H1 (cell line): ENCODE data around the gene CPNE8. TPM values are rescaled to one million over a fixed set of nuclear protein-coding genes. Genes with fewer than 3 reads are reported as not detected.

ENCODE experiments used
- CTCF ChIA-PET: fragments of 300-600 bp; sonication (Branson Sonifier 250); formaldehyde crosslinking; loops from one replicate; lab custom pipeline; 2021; ENCODE audit not compliant: partially characterized antibody; lab: Charles Lee
- POLR2A ChIA-PET: fragments of 300-600 bp; sonication (Branson Sonifier 250); formaldehyde crosslinking; loops from one replicate; lab custom pipeline; 2021; ENCODE audit warnings: inconsistent platforms; ENCODE audit not compliant: partially characterized antibody; lab: Charles Lee
- DNase-seq, 2 experiments: peaks; one replicate each; pipeline versions ENCODE4 v3.0.0 to v3.0.0-alpha.2; 2010 to 2022; ENCODE audit warnings: low spot score in 2 of 2, low read depth in 1 of 2, mixed read lengths in 1 of 2
- FAIRE-seq: peaks from 2 replicates; lab custom pipeline; 2011; peaks lifted over from hg19 to GRCh38; lab: Jason Lieb, UNC
- H2AFZ ChIP-seq: 2 replicates; pipeline ENCODE4 v1.8.1; 2012; ENCODE audit warnings: low read length, inconsistent platforms
- H2AK5ac ChIP-seq: 2 replicates; pipeline ENCODE4 v1.6.1; 2013; ENCODE audit warnings: low read depth, low read length
- H2BK120ac ChIP-seq: replicated peaks from 2 replicates; pipeline ENCODE3; 2013; ENCODE audit warnings: low read depth, low read length, inconsistent platforms
- H2BK12ac ChIP-seq: 2 replicates; pipeline ENCODE4 v1.6.1; 2013; ENCODE audit warnings: low read depth, low read length
- H2BK15ac ChIP-seq: 2 replicates; pipeline ENCODE4 v1.6.1; 2013; ENCODE audit warnings: low read length
- H2BK20ac ChIP-seq: 2 replicates; pipeline ENCODE4 v1.6.1; 2013; ENCODE audit warnings: low read length
- H2BK5ac ChIP-seq: 2 replicates; pipeline ENCODE4 v1.6.1; 2013; ENCODE audit warnings: low read depth, low read length
- H3K14ac ChIP-seq: 2 replicates; pipeline ENCODE4 v1.6.1; 2013; ENCODE audit warnings: inconsistent platforms; ENCODE audit not compliant: insufficient read length
- H3K18ac ChIP-seq: 2 replicates; pipeline ENCODE4 v1.6.1; 2013; ENCODE audit warnings: low read length; ENCODE audit errors: extremely low read depth
- H3K23ac ChIP-seq: 2 replicates; pipeline ENCODE4 v1.6.1; 2013; ENCODE audit warnings: inconsistent platforms; ENCODE audit not compliant: insufficient read length
- H3K23me2 ChIP-seq: 2 replicates; pipeline ENCODE4 v1.6.1; 2013; ENCODE audit warnings: low read depth, low read length
- H3K27ac ChIP-seq: 2 replicates; pipeline ENCODE4 v1.6.1; 2011; ENCODE audit warnings: low read depth, low read length, inconsistent platforms
- H3K27me3 ChIP-seq, 4 experiments: replicated peaks in 1 of 4; 1 replicate in 1 of 4; 2 replicates in 3 of 4; pipeline versions ENCODE4 v1.6.1 to v1.8.1; 2011 to 2013; ENCODE audit warnings: low read length in 3 of 4, mild to moderate bottlenecking in 3 of 4, inconsistent platforms in 2 of 4, mixed read lengths in 2 of 4, moderate library complexity in 1 of 4; ENCODE audit not compliant: control insufficient read depth in 3 of 4, insufficient read depth in 3 of 4; ENCODE audit errors: extremely low read depth in 1 of 4
- H3K36me3 ChIP-seq, 4 experiments: 2 replicates each; pipeline versions ENCODE4 v1.6.1 to v1.8.1; 2011 to 2013; ENCODE audit warnings: mild to moderate bottlenecking in 4 of 4, low read length in 3 of 4, moderate library complexity in 2 of 4, control low read depth in 1 of 4, inconsistent platforms in 1 of 4; ENCODE audit not compliant: insufficient read depth in 4 of 4, control insufficient read depth in 2 of 4
- H3K4ac ChIP-seq: replicated peaks from 2 replicates; pipeline ENCODE3; 2013; ENCODE audit warnings: low read length, low read depth, mixed read lengths, inconsistent platforms; ENCODE audit not compliant: insufficient read length
- H3K4me1 ChIP-seq, 4 experiments: replicated peaks in 1 of 4; 1 replicate in 1 of 4; 2 replicates in 3 of 4; pipeline versions ENCODE4 v1.6.1 to v1.8.1; 2011 to 2013; ENCODE audit warnings: low read length in 3 of 4, inconsistent platforms in 2 of 4, mixed read lengths in 1 of 4; ENCODE audit not compliant: insufficient read depth in 4 of 4, control insufficient read depth in 3 of 4
- H3K4me2 ChIP-seq, 2 experiments: 2 replicates each; pipeline versions ENCODE4 v1.6.1 to v1.8.1; 2011 to 2013; ENCODE audit warnings: low read depth in 2 of 2, low read length in 2 of 2, control low read depth in 1 of 2, inconsistent platforms in 1 of 2, mild to moderate bottlenecking in 1 of 2; ENCODE audit not compliant: insufficient read depth in 1 of 2
- H3K4me3 ChIP-seq, 4 experiments: fragments of 200-600, 300-600 bp in 1 of 4; sonication (generic), shearing (Covaris generic), sonication (Bioruptor Twin) in 1 of 4; 2 replicates each; pipeline versions ENCODE4 v1.5.1 to v1.8.1; 2011 to 2016; ENCODE audit warnings: low read length in 4 of 4, low read depth in 3 of 4, control low read depth in 2 of 4, inconsistent platforms in 2 of 4, mild to moderate bottlenecking in 2 of 4, mixed read lengths in 1 of 4, moderate library complexity in 1 of 4; ENCODE audit not compliant: insufficient read depth in 2 of 4; ENCODE audit errors: extremely low read depth in 1 of 4
- H3K56ac ChIP-seq: replicated peaks from 2 replicates; pipeline ENCODE3; 2013; ENCODE audit warnings: low read depth, mild to moderate bottlenecking, mixed read lengths, low read length, inconsistent platforms; ENCODE audit not compliant: insufficient read length
- H3K79me1 ChIP-seq: 2 replicates; pipeline ENCODE4 v1.6.1; 2013; ENCODE audit warnings: low read depth, low read length, control low read depth
- H3K79me2 ChIP-seq, 2 experiments: 2 replicates each; pipeline versions ENCODE4 v1.6.1 to v1.8.1; 2012 to 2013; ENCODE audit warnings: low read length in 2 of 2, mild to moderate bottlenecking in 2 of 2, inconsistent platforms in 1 of 2; ENCODE audit not compliant: insufficient read depth in 2 of 2, control insufficient read depth in 1 of 2
- H3K9ac ChIP-seq, 4 experiments: replicated peaks in 1 of 4; 1 replicate in 1 of 4; 2 replicates in 3 of 4; pipeline versions ENCODE4 v1.6.1 to v1.8.1; 2011 to 2013; ENCODE audit warnings: low read depth in 3 of 4, low read length in 3 of 4, control low read depth in 2 of 4, mild to moderate bottlenecking in 2 of 4, moderate library complexity in 2 of 4, inconsistent platforms in 1 of 4; ENCODE audit errors: extremely low read depth in 1 of 4
- H3K9me3 ChIP-seq, 2 experiments: 2 replicates each; pipeline versions ENCODE4 v1.6.1 to v1.8.1; 2012 to 2013; ENCODE audit warnings: mild to moderate bottlenecking in 2 of 2, moderate library complexity in 2 of 2, control low read depth in 1 of 2, inconsistent platforms in 1 of 2, low read depth in 1 of 2, low read length in 1 of 2, mixed read lengths in 1 of 2; ENCODE audit not compliant: insufficient read depth in 2 of 2
- H4K20me1 ChIP-seq, 2 experiments: replicated peaks in 1 of 2; 2 replicates each; pipeline versions ENCODE3 to v1.8.1; 2011 to 2013; ENCODE audit warnings: inconsistent platforms in 2 of 2, low read length in 2 of 2, mild to moderate bottlenecking in 1 of 2; ENCODE audit not compliant: insufficient read depth in 2 of 2, control insufficient read depth in 1 of 2
- H4K5ac ChIP-seq: 2 replicates; pipeline ENCODE4 v1.6.1; 2013; ENCODE audit warnings: low read length, low read depth, mixed read lengths, inconsistent platforms; ENCODE audit not compliant: insufficient read length
- H4K8ac ChIP-seq: 2 replicates; pipeline ENCODE4 v1.8.0; 2013; ENCODE audit warnings: mild to moderate bottlenecking, moderate library complexity, low read length, inconsistent platforms; ENCODE audit not compliant: insufficient read depth; ENCODE audit errors: extremely low read depth
- H4K91ac ChIP-seq: replicated peaks from 2 replicates; pipeline ENCODE3; 2013; ENCODE audit warnings: low read length, mixed read lengths, inconsistent platforms; ENCODE audit not compliant: insufficient read length
- CBX5 ChIP-seq: fragments of 300-800, 300-1000 bp; sonication (generic); IDR thresholded peaks from 2 replicates; pipeline ENCODE4 v1.7.1; 2016; ENCODE audit warnings: antibody characterized with exemption, low read length, low read depth
- CBX8 ChIP-seq: fragments of 300-800, 300-1000 bp; sonication (generic); IDR thresholded peaks from 2 replicates; pipeline ENCODE4 v1.7.1; 2016; ENCODE audit warnings: low read depth, low read length, borderline replicate concordance
- CTBP2 ChIP-seq: IDR thresholded peaks from 2 replicates; pipeline ENCODE4 v1.7.0; 2011; ENCODE audit warnings: borderline replicate concordance, mild to moderate bottlenecking, moderate library complexity, mixed read lengths, low read length; ENCODE audit not compliant: insufficient read depth, insufficient read length
- EGR1 ChIP-seq: IDR thresholded peaks from 2 replicates; pipeline ENCODE4 v1.6.1; 2011; ENCODE audit warnings: low read depth, low read length, borderline replicate concordance
- GTF2F1 ChIP-seq: IDR thresholded peaks from 2 replicates; pipeline ENCODE4 v1.6.1; 2012; ENCODE audit warnings: low read depth, low read length, improper control_type of control experiment, borderline replicate concordance
- MAFK ChIP-seq: IDR thresholded peaks from 2 replicates; pipeline ENCODE4 v1.6.1; 2012; ENCODE audit warnings: low read depth, mild to moderate bottlenecking, improper control_type of control experiment, low read length
- MAX ChIP-seq: IDR thresholded peaks from 2 replicates; pipeline ENCODE4 v1.6.1; 2012; ENCODE audit warnings: inconsistent platforms
- SIX5 ChIP-seq: IDR thresholded peaks from 2 replicates; pipeline ENCODE4 v1.6.1; 2011; ENCODE audit warnings: mild to moderate bottlenecking, low read depth, low read length
- SP2 ChIP-seq: IDR thresholded peaks from 2 replicates; pipeline ENCODE4 v1.6.1; 2012; ENCODE audit warnings: mild to moderate bottlenecking, low read length, inconsistent platforms
- WGBS, 2 experiments: shearing (Covaris generic) in 1 of 2; methylation state at CpG; one replicate each; pipeline versions ENCODE4 v1.1.6 to v1.1.7; 2013 to 2015; ENCODE audit warnings: low lambda C conversion rate in 2 of 2, mixed read lengths in 2 of 2, inconsistent platforms in 1 of 2, low coverage in 1 of 2, missing lambda C conversion rate in 1 of 2; ENCODE audit not compliant: insufficient replicate concordance in 2 of 2, insufficient coverage in 1 of 2, insufficient read length in 1 of 2; ENCODE audit errors: extremely low coverage in 1 of 2, missing lambda C conversion rate in 1 of 2; 5-methylcytosine and 5-hydroxymethylcytosine counted together
- polyA plus RNA-seq, 7 experiments: library from polyadenylated mRNA; depleted of rRNA in 3 of 7; stranded (reverse) in 5 of 7; unstranded in 2 of 7; fragments of >200 nt in 5 of 7; fragments of 200-250 nt in 2 of 7; gene quantifications; 1 replicate in 5 of 7; 2 replicates in 1 of 7; 4 replicates in 1 of 7; pipeline versions ENCODE4 v1.2.1 to v1.2.3, GENCODE V29; 2011 to 2013; ENCODE audit warnings: missing spikeins in 2 of 7, mixed read lengths in 2 of 7
- total RNA-seq: library from RNA; stranded (reverse); fragmentation: NEBNext Ultra II Directional; extraction: Animal tissue kit (Norgen Biotek cat#: 25700); gene quantifications from 2 replicates; pipeline ENCODE4 v1.2.1, GENCODE V29; 2021
- TF ChIP-seq, protein P1 (sequence below), 3 experiments: IDR thresholded peaks; 1 replicate in 2 of 3; 2 replicates in 1 of 3; pipeline versions ENCODE4 v1.5.1 to v1.6.1; 2011; ENCODE audit warnings: low read length in 3 of 3, mild to moderate bottlenecking in 3 of 3, inconsistent platforms in 2 of 3, low read depth in 1 of 3, moderate library complexity in 1 of 3; ENCODE audit not compliant: insufficient read depth in 1 of 3; ENCODE audit errors: control extremely low read depth in 1 of 3
- TF ChIP-seq, protein P2 (sequence below): IDR thresholded peaks from 2 replicates; pipeline ENCODE4 v1.6.1; 2012; ENCODE audit warnings: inconsistent platforms

CPNE8 gene
- total and polyA plus RNA-seq, 2 of the 8 experiments (the other 6 are each of a cell fraction or from before 2014, with no cell fraction given) = 2.5 to 6.8 TPM

DNA sequence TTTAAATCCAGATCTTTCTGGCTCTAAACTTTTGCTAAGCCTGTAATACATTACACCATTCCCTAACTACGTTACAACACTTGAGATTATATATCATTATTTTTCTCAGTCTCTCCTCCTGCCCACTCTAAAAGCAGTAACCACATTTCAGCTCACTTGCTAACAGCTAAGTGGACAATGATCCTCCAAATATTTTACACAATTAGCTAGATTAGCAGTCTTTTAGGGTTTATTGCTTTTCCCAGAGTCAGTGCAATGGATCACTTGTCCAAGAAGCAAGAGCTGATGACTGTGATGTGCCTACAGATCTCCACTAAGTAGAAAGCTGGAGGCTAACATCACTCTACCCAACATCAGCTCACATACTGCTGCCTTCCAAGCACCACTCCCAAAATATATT, 17.6 kb downstream of the CPNE8 start:
- Histone ChIP-seq H3K9ac (no peak overlapping the region), H2AK5ac (no peak overlapping the region), H3K18ac (no peak overlapping the region), H3K23me2 (no peaks in the 10 kb centered on the region), H2BK120ac (no peak overlapping the region), H4K91ac (no peak overlapping the region), H2BK15ac (no peak overlapping the region), H3K36me3 (peaks cover 0 to 2% (median 0%) of the 10 kb centered on the region in 4 experiments; a peak in 1 of 8 replicates), H3K79me1 (no peaks in the 10 kb centered on the region; the same call in 1 of the 2 replicates), H3K79me2 (no peaks in the 10 kb centered on the region), H3K23ac (no peak overlapping the region), H3K27ac (no peak overlapping the region), H4K20me1 (no peaks in the 10 kb centered on the region), H3K4ac (no peak overlapping the region), H2BK5ac (no peak overlapping the region), H3K14ac (no peak overlapping the region), H2BK12ac (no peak overlapping the region), H4K5ac (no peak overlapping the region), H3K4me2 (no peak overlapping the region), H3K56ac (no peak overlapping the region), H4K8ac (no peak overlapping the region), H3K4me3 (no peak overlapping the region), H3K4me1 (no peaks in the 10 kb centered on the region), H3K27me3 (no peaks in the 10 kb centered on the region), H2BK20ac (no peak overlapping the region), H3K9me3 (peaks cover 5 to 6% of the 10 kb centered on the region in 2 experiments; a peak in 2 of 4 replicates), H2AFZ (no peak overlapping the region)
- FAIRE-seq = no peak
- POLR2A ChIA-PET = interaction anchor here (0.8 kb wide), 1 partner anchor 17 kb away, joined by 3 read pairs; the partner anchor contains the start of gene CPNE8
- DNase-seq = no peak
- 100% methylated on average over 1 of the region's 1 CpG; no CpG with 5 or more reads in 1 of the 2 experiments for WGBS, 2 experiments
- CTCF ChIA-PET = no interaction called here
- TF ChIP-seq MAX (no peak), CBX5 (no peak), GTF2F1 (no peak), CTBP2 (no peak), MAFK (no peak), CBX8 (no peak), SIX5 (no peak), SP2 (no peak), EGR1 (no peak)
- TF ChIP-seq, protein P1, sequence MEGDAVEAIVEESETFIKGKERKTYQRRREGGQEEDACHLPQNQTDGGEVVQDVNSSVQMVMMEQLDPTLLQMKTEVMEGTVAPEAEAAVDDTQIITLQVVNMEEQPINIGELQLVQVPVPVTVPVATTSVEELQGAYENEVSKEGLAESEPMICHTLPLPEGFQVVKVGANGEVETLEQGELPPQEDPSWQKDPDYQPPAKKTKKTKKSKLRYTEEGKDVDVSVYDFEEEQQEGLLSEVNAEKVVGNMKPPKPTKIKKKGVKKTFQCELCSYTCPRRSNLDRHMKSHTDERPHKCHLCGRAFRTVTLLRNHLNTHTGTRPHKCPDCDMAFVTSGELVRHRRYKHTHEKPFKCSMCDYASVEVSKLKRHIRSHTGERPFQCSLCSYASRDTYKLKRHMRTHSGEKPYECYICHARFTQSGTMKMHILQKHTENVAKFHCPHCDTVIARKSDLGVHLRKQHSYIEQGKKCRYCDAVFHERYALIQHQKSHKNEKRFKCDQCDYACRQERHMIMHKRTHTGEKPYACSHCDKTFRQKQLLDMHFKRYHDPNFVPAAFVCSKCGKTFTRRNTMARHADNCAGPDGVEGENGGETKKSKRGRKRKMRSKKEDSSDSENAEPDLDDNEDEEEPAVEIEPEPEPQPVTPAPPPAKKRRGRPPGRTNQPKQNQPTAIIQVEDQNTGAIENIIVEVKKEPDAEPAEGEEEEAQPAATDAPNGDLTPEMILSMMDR (IDR thresholded peaks at IDR 0.05; ENCODE audit: control extremely low read depth in 1 of 3, insufficient read depth in 1 of 3, low read depth in 1 of 3, low read length in 3 of 3) = no peak
- TF ChIP-seq, protein P2, sequence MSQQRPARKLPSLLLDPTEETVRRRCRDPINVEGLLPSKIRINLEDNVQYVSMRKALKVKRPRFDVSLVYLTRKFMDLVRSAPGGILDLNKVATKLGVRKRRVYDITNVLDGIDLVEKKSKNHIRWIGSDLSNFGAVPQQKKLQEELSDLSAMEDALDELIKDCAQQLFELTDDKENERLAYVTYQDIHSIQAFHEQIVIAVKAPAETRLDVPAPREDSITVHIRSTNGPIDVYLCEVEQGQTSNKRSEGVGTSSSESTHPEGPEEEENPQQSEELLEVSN = no peak
